Urinary bladder (tissue), 4 donors: Measurements from ENCODE around the gene DSG3. TPM values are rescaled to one million over a fixed set of nuclear protein-coding genes. Genes with fewer than 3 reads are reported as not detected.

Experiments
- DNase-seq: peaks from one replicate; pipeline ENCODE4 v3.0.0-alpha.2; 2015; ENCODE audit errors: extremely low spot score
- H3K27ac ChIP-seq: one replicate; pipeline ENCODE4 v1.5.1; 2013; ENCODE audit warnings: low read depth, mild to moderate bottlenecking, moderate library complexity
- H3K36me3 ChIP-seq: one replicate; pipeline ENCODE4 v1.6.1; 2013; ENCODE audit warnings: mild to moderate bottlenecking, moderate library complexity; ENCODE audit not compliant: insufficient read depth
- H3K4me1 ChIP-seq: one replicate; pipeline ENCODE4 v1.6.1; 2013; ENCODE audit warnings: mild to moderate bottlenecking, moderate library complexity; ENCODE audit not compliant: insufficient read depth
- H3K4me3 ChIP-seq: one replicate; pipeline ENCODE4 v1.5.1; 2013; ENCODE audit warnings: low read depth, low read length
- WGBS: extraction: QIAGEN DNeasy Blood & Tissue Kit; methylation state at CpG from one replicate; pipeline ENCODE4 v1.1.7; 2013; 5-methylcytosine and 5-hydroxymethylcytosine counted together
- polyA plus RNA-seq: library from polyadenylated mRNA; stranded (reverse); fragments of 200-250 nt; gene quantifications from one replicate; pipeline ENCODE4 v1.2.3, GENCODE V29; 2013
- total RNA-seq: library from RNA; depleted of rRNA; stranded (reverse); fragments of >200 nt; gene quantifications from one replicate; pipeline ENCODE4 v1.2.3, GENCODE V29; 2014
- donor health status: healthy with polysubstance abuse.
- donor health status: healthy.

DSG3 gene
- total RNA-seq (1.0 TPM), polyA plus RNA-seq (0.14 TPM)

- Histone ChIP-seq H3K4me1 (no peaks in the 10 kb centered on the region), H3K36me3 (no peaks in the 10 kb centered on the region), H3K4me3 (no peak within 1 kb of the TSS), H3K27ac (no peak within 1 kb of the TSS)
- 42% methylated on average over 9 of the region's 9 CpGs for WGBS
- no peak for DNase-seq
Observed at GRCh38 chr18:31447530-31448191, at the start of gene DSG3. TSS of gene DSG3 (plus strand) at chr18:31447741. CDS start at chr18:31447878, 137 bp downstream.

GRCh38 chr18:31398191-31398590, 49.4 kb upstream of the DSG3 start:
- WGBS: 33% methylated on average over 2 of the region's 2 CpGs
- H3K4me3 ChIP-seq: no peak overlapping the region
- DNase-seq: no peak
- H3K27ac ChIP-seq: no peak overlapping the region
- H3K4me1 ChIP-seq: no peaks in the 10 kb centered on the region
- no peaks in the 10 kb centered on the region for H3K36me3 ChIP-seq

- H3K36me3 ChIP-seq: no peaks in the 10 kb centered on the region
- no peak for DNase-seq
- H3K4me3 ChIP-seq: no peak overlapping the region
- no peak overlapping the region for H3K27ac ChIP-seq
- 46% methylated on average over 6 of the region's 6 CpGs for WGBS
- no peaks in the 10 kb centered on the region for H3K4me1 ChIP-seq
Observed at GRCh38 chr18:31399306-31400032, 48.1 kb upstream of the DSG3 start.

- H3K36me3 ChIP-seq: no peaks in the 10 kb centered on the region
- H3K4me1 ChIP-seq: no peaks in the 10 kb centered on the region
- H3K4me3 ChIP-seq: no peak overlapping the region
- WGBS: 46% methylated on average over 6 of the region's 6 CpGs
- DNase-seq: no peak
- H3K27ac ChIP-seq: no peak overlapping the region
Observed at GRCh38 chr18:31401156-31402025, 46.1 kb upstream of the DSG3 start.

GRCh38 chr18:31402026-31402373, 45.5 kb upstream of the DSG3 start:
- Histone ChIP-seq H3K27ac (no peak overlapping the region), H3K36me3 (no peaks in the 10 kb centered on the region), H3K4me3 (no peak overlapping the region), H3K4me1 (no peaks in the 10 kb centered on the region)
- no peak for DNase-seq

- 45% methylated on average over 2 of the region's 2 CpGs for WGBS
- no peak for DNase-seq
- H3K36me3 ChIP-seq: no peaks in the 10 kb centered on the region
- no peak overlapping the region for H3K27ac ChIP-seq
- H3K4me1 ChIP-seq: no peaks in the 10 kb centered on the region
- H3K4me3 ChIP-seq: no peak overlapping the region
Observed at GRCh38 chr18:31403409-31403808, 44.1 kb upstream of the DSG3 start.

- WGBS: 85% methylated on average over 3 of the region's 3 CpGs
- DNase-seq: no peak
Observed at GRCh38 chr18:31407649-31408048, 39.9 kb upstream of the DSG3 start.

GRCh38 chr18:31409276-31409675, 38.3 kb upstream of the DSG3 start:
- Histone ChIP-seq H3K36me3 (no peaks in the 10 kb centered on the region), H3K27ac (no peak overlapping the region), H3K4me3 (no peak overlapping the region), H3K4me1 (no peaks in the 10 kb centered on the region)
- DNase-seq: no peak
- WGBS: 61% methylated on average over 4 of the region's 4 CpGs

More at GRCh38 chr18:31407649-31408048, 39.9 kb upstream of the DSG3 start:
- no peaks in the 10 kb centered on the region for H3K4me1 ChIP-seq
- H3K27ac ChIP-seq: no peak overlapping the region
- no peaks in the 10 kb centered on the region for H3K36me3 ChIP-seq
- H3K4me3 ChIP-seq: no peak overlapping the region

GRCh38 chr18:31410716-31411483, 36.6 kb upstream of the DSG3 start:
- H3K4me1 ChIP-seq: no peaks in the 10 kb centered on the region
- no peak overlapping the region for H3K27ac ChIP-seq
- WGBS: 56% methylated on average over 37 of the region's 37 CpGs
- no peak overlapping the region for H3K4me3 ChIP-seq
- no peak for DNase-seq
- H3K36me3 ChIP-seq: no peaks in the 10 kb centered on the region

- Histone ChIP-seq H3K4me3 (no peak overlapping the region), H3K4me1 (no peaks in the 10 kb centered on the region), H3K27ac (no peak overlapping the region), H3K36me3 (no peaks in the 10 kb centered on the region)
- WGBS: 92% methylated on average over 6 of the region's 6 CpGs
- DNase-seq: no peak
Observed at GRCh38 chr18:31413137-31413536, 34.4 kb upstream of the DSG3 start.

- no peak for DNase-seq
- H3K27ac ChIP-seq: no peak overlapping the region
- no peaks in the 10 kb centered on the region for H3K4me1 ChIP-seq
- H3K36me3 ChIP-seq: no peaks in the 10 kb centered on the region
- H3K4me3 ChIP-seq: no peak overlapping the region
Observed at GRCh38 chr18:31417850-31418249, 29.7 kb upstream of the DSG3 start.

- WGBS: 79% methylated on average over 7 of the region's 7 CpGs
- Histone ChIP-seq H3K4me3 (no peak overlapping the region), H3K4me1 (no peaks in the 10 kb centered on the region), H3K27ac (no peak overlapping the region), H3K36me3 (no peaks in the 10 kb centered on the region)
- DNase-seq: no peak
Observed at GRCh38 chr18:31419457-31419932, 28.0 kb upstream of the DSG3 start.

- 93% methylated on average over 6 of the region's 6 CpGs for WGBS
Observed at GRCh38 chr18:31420032-31420431, 27.5 kb upstream of the DSG3 start.

More at GRCh38 chr18:31420032-31420431, 27.5 kb upstream of the DSG3 start:
- Histone ChIP-seq H3K36me3 (no peaks in the 10 kb centered on the region), H3K27ac (no peak overlapping the region), H3K4me1 (no peaks in the 10 kb centered on the region), H3K4me3 (no peak overlapping the region)
- DNase-seq: no peak
